ENCODE results near the gene SEMA5A. TPM values are rescaled to one million over a fixed set of nuclear protein-coding genes. Genes with fewer than 3 reads are reported as not detected.

Gene SEMA5A
- total and polyA plus RNA-seq, 2 of the 8 experiments (the other 6 are each of a cell fraction or from before 2014, with no cell fraction given): 5.3 to 8.9 TPM

DNA sequence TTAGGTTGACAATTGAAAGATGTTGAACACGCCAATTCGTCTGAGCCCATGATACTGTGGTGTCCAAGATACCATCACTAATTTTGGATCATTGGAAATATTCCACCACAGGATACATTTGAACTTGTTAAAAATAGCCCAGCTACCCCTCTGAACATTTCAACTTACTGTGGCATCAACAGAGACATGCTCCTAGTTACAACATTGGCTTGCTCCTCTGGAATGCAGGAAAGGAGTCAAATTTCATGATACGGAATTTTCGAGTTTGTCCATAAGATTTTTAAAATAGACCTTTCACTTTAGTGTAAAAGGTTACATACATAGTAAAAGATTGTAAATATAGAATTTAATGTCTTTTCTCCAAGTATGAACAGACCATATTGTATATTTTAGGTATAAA, 12.8 kb downstream of the SEMA5A start:
- no peak overlapping the region for H3K18ac ChIP-seq (ENCODE audit: extremely low read depth, low read length)
- ChIA-PET CTCF (ENCODE audit: partially characterized antibody) (interaction anchor here (3.8 kb wide), 1 partner anchor 11 kb away, joined by 16 read pairs; no protein-coding TSS in a partner anchor), POLR2A (ENCODE audit: partially characterized antibody) (interaction anchor here (1.4 kb wide), 1 partner anchor 11 kb away, joined by 4 read pairs; no protein-coding TSS in a partner anchor)
- H3K27me3 ChIP-seq (replicated peaks in 1 of 4; ENCODE audit: control insufficient read depth in 3 of 4, extremely low read depth in 1 of 4, insufficient read depth in 3 of 4, low read length in 3 of 4): no peaks in the 10 kb centered on the region
- FAIRE-seq (no peak), DNase-seq (ENCODE audit: low read depth in 1 of 2, low spot score in 2 of 2) (no peak)
- H3K4me3 ChIP-seq (ENCODE audit: extremely low read depth in 1 of 4, insufficient read depth in 2 of 4, low read depth in 3 of 4, low read length in 4 of 4): no peak overlapping the region
- no peaks in the 10 kb centered on the region for H3K36me3 ChIP-seq (ENCODE audit: control insufficient read depth in 2 of 4, insufficient read depth in 4 of 4, low read length in 3 of 4)
- no peak overlapping the region for H2AK5ac ChIP-seq (ENCODE audit: low read depth, low read length)
- H2BK12ac ChIP-seq (ENCODE audit: low read depth, low read length): no peak overlapping the region
- H3K14ac ChIP-seq (ENCODE audit: insufficient read length): no peak overlapping the region
- no peak overlapping the region; a peak in 1 of 4 replicates for H3K4me2 ChIP-seq (ENCODE audit: insufficient read depth in 1 of 2, low read depth in 2 of 2, low read length in 2 of 2)
- H2BK120ac ChIP-seq (replicated peaks; ENCODE audit: low read depth, low read length): no peak overlapping the region
- no peak overlapping the region for H2BK5ac ChIP-seq (ENCODE audit: low read depth, low read length)
- H3K56ac ChIP-seq (replicated peaks; ENCODE audit: insufficient read length, low read depth, low read length): no peak overlapping the region
- H2BK15ac ChIP-seq (ENCODE audit: low read length): no peak overlapping the region
- no peaks in the 10 kb centered on the region for H3K9me3 ChIP-seq (ENCODE audit: insufficient read depth in 2 of 2, low read depth in 1 of 2, low read length in 1 of 2)
- no peak overlapping the region for H3K9ac ChIP-seq (replicated peaks in 1 of 4; ENCODE audit: extremely low read depth in 1 of 4, low read depth in 3 of 4, low read length in 3 of 4)
- H3K4me1 ChIP-seq (replicated peaks in 1 of 4; ENCODE audit: control insufficient read depth in 3 of 4, insufficient read depth in 4 of 4, low read length in 3 of 4): peaks cover 0 to 3% (median 0%) of the 10 kb centered on the region in 4 experiments; a peak in 2 of 7 replicates
- no peak overlapping the region for H4K5ac ChIP-seq (ENCODE audit: insufficient read length, low read depth, low read length)
- H4K91ac ChIP-seq (replicated peaks; ENCODE audit: insufficient read length, low read length): no peak overlapping the region
- no peak overlapping the region for H2BK20ac ChIP-seq (ENCODE audit: low read length)
- no peak overlapping the region for H3K27ac ChIP-seq (ENCODE audit: low read depth, low read length)
- peaks cover 0 to 1% of the 10 kb centered on the region in 2 experiments for H4K20me1 ChIP-seq (replicated peaks in 1 of 2; ENCODE audit: control insufficient read depth in 1 of 2, insufficient read depth in 2 of 2, low read length in 2 of 2)
- H3K23ac ChIP-seq (ENCODE audit: insufficient read length): no peak overlapping the region
- H3K23me2 ChIP-seq (ENCODE audit: low read depth, low read length): no peaks in the 10 kb centered on the region
- no peak overlapping the region for H3K4ac ChIP-seq (replicated peaks; ENCODE audit: insufficient read length, low read depth, low read length)
- no peak overlapping the region for H4K8ac ChIP-seq (ENCODE audit: extremely low read depth, insufficient read depth, low read length)
- 81% methylated on average over 4 of the region's 4 CpGs; no CpG with 5 or more reads in 1 of the 2 experiments for WGBS, 2 experiments (ENCODE audit: extremely low coverage in 1 of 2, insufficient coverage in 1 of 2, insufficient read length in 1 of 2, insufficient replicate concordance in 2 of 2, low coverage in 1 of 2, low lambda C conversion rate in 2 of 2, missing lambda C conversion rate in 1 of 2)
- H3K79me2 ChIP-seq (ENCODE audit: control insufficient read depth in 1 of 2, insufficient read depth in 2 of 2, low read length in 2 of 2): no peaks in the 10 kb centered on the region
- H2AFZ ChIP-seq (ENCODE audit: low read length): no peak overlapping the region
- H3K79me1 ChIP-seq (ENCODE audit: low read depth, low read length): no peaks in the 10 kb centered on the region
- TF ChIP-seq GTF2F1 (IDR thresholded peaks at IDR 0.05; ENCODE audit: borderline replicate concordance, low read depth, low read length): no peak

Measured in H1 (cell line).